ENCODE measurements around the gene FARS2.
"Not testable (repeated sequence)": the region's sequence is repeated elsewhere in the genome, so short reads cannot be mapped to it uniquely, and the experiment has no call there.

The FARS2 gene

GRCh38 chr6:5562277-5562676, 301.0 kb downstream of the FARS2 start:
- Histone ChIP-seq H3K4me1 (ENCODE audit: control insufficient read depth in 1 of 2, insufficient read depth in 1 of 2, low read depth in 1 of 2, low read length in 1 of 2) (no peaks in the 10 kb centered on the region), H3K27ac (no peak overlapping the region), H3K9me3 (no peaks in the 10 kb centered on the region), H3K27me3 (no peaks in the 10 kb centered on the region), H3K4me3 (ENCODE audit: low read depth in 1 of 2, low read length in 1 of 2) (no peak overlapping the region), H3K36me3 (no peaks in the 10 kb centered on the region)
- no peak for TF ChIP-seq CTCF (IDR thresholded peaks at IDR 0.05)

- no peak for TF ChIP-seq CTCF (IDR thresholded peaks at IDR 0.05)
- H3K27ac ChIP-seq = no peak overlapping the region
- no peaks in the 10 kb centered on the region for H3K36me3 ChIP-seq
Observed at GRCh38 chr6:5563086-5563485, 301.8 kb downstream of the FARS2 start.

GRCh38 chr6:5564746-5565145, 303.4 kb downstream of the FARS2 start:
- H3K4me3 ChIP-seq (ENCODE audit: low read depth in 1 of 2, low read length in 1 of 2); H3K4me1 ChIP-seq (ENCODE audit: control insufficient read depth in 1 of 2, insufficient read depth in 1 of 2, low read depth in 1 of 2, low read length in 1 of 2); H3K9me3 ChIP-seq; H3K27ac ChIP-seq; H3K36me3 ChIP-seq; H3K27me3 ChIP-seq: not testable (repeated sequence)

More at GRCh38 chr6:5563086-5563485, 301.8 kb downstream of the FARS2 start:
- no peaks in the 10 kb centered on the region for H3K27me3 ChIP-seq
- H3K9me3 ChIP-seq = no peaks in the 10 kb centered on the region
- H3K4me3 ChIP-seq (ENCODE audit: low read depth in 1 of 2, low read length in 1 of 2) = no peak overlapping the region
- no peaks in the 10 kb centered on the region for H3K4me1 ChIP-seq (ENCODE audit: control insufficient read depth in 1 of 2, insufficient read depth in 1 of 2, low read depth in 1 of 2, low read length in 1 of 2)

GRCh38 chr6:5565971-5566370, 304.7 kb downstream of the FARS2 start:
- H3K4me3 ChIP-seq (ENCODE audit: low read depth in 1 of 2, low read length in 1 of 2) = no peak overlapping the region
- H3K4me1 ChIP-seq (ENCODE audit: control insufficient read depth in 1 of 2, insufficient read depth in 1 of 2, low read depth in 1 of 2, low read length in 1 of 2) = no peaks in the 10 kb centered on the region
- no peaks in the 10 kb centered on the region for H3K9me3 ChIP-seq
- H3K27me3 ChIP-seq = no peaks in the 10 kb centered on the region
- no peaks in the 10 kb centered on the region for H3K36me3 ChIP-seq
- no peak overlapping the region for H3K27ac ChIP-seq
- no peak for TF ChIP-seq CTCF (IDR thresholded peaks at IDR 0.05)

GRCh38 chr6:5566718-5567117, 305.4 kb downstream of the FARS2 start:
- TF ChIP-seq CTCF (IDR thresholded peaks at IDR 0.05) = no peak
- Histone ChIP-seq H3K4me1 (ENCODE audit: control insufficient read depth in 1 of 2, insufficient read depth in 1 of 2, low read depth in 1 of 2, low read length in 1 of 2) (no peaks in the 10 kb centered on the region), H3K4me3 (ENCODE audit: low read depth in 1 of 2, low read length in 1 of 2) (no peak overlapping the region), H3K27ac (no peak overlapping the region), H3K9me3 (no peaks in the 10 kb centered on the region), H3K36me3 (no peaks in the 10 kb centered on the region), H3K27me3 (no peaks in the 10 kb centered on the region)

- H3K27ac ChIP-seq = no peak overlapping the region
- no peaks in the 10 kb centered on the region for H3K27me3 ChIP-seq
- no peak for TF ChIP-seq CTCF (IDR thresholded peaks at IDR 0.05)
- no peaks in the 10 kb centered on the region for H3K4me1 ChIP-seq (ENCODE audit: control insufficient read depth in 1 of 2, insufficient read depth in 1 of 2, low read depth in 1 of 2, low read length in 1 of 2)
- no peaks in the 10 kb centered on the region for H3K9me3 ChIP-seq
- no peaks in the 10 kb centered on the region for H3K36me3 ChIP-seq
- no peak overlapping the region for H3K4me3 ChIP-seq (ENCODE audit: low read depth in 1 of 2, low read length in 1 of 2)
Observed at GRCh38 chr6:5567352-5567751, 306.0 kb downstream of the FARS2 start.

Data from neutrophil (primary cell).